ENCODE measurements around the gene ASB13.

ASB13 gene

GRCh38 chr10:5694573-5694972, 28.2 kb upstream of the ASB13 start:
- no peak for TF ChIP-seq CTCF (IDR thresholded peaks at IDR 0.05; ENCODE audit: extremely low read depth, missing control alignments)
- DNase-seq (ENCODE audit: low spot score), result no peak

- TF ChIP-seq CTCF (IDR thresholded peaks at IDR 0.05; ENCODE audit: extremely low read depth, missing control alignments), result no peak
- peak; percentile 74 for DNase-seq (ENCODE audit: low spot score)
These were observed 26.3 kb upstream of the ASB13 start for GRCh38 chr10:5692461-5693358.

GRCh38 chr10:5691786-5692185, 25.4 kb upstream of the ASB13 start:
- no peak for DNase-seq (ENCODE audit: low spot score)
- TF ChIP-seq CTCF (IDR thresholded peaks at IDR 0.05; ENCODE audit: extremely low read depth, missing control alignments), result no peak

GRCh38 chr10:5688587-5688986, 22.2 kb upstream of the ASB13 start:
- TF ChIP-seq CTCF (IDR thresholded peaks at IDR 0.05; ENCODE audit: extremely low read depth, missing control alignments), result no peak
- DNase-seq (ENCODE audit: low spot score), result no peak

GRCh38 chr10:5685764-5686240, 19.4 kb upstream of the ASB13 start:
- no peak for TF ChIP-seq CTCF (IDR thresholded peaks at IDR 0.05; ENCODE audit: extremely low read depth, missing control alignments)
- no peak for DNase-seq (ENCODE audit: low spot score)

- peak; percentile 49 for TF ChIP-seq CTCF (IDR thresholded peaks at IDR 0.05; ENCODE audit: extremely low read depth, missing control alignments)
- peak; percentile 66 for DNase-seq (ENCODE audit: low spot score)
These were observed 18.8 kb upstream of the ASB13 start for GRCh38 chr10:5684971-5685763.

All from GM20000 (cell line).